MCF 10A (cell line): ENCODE data around the gene MTG2. TPM values are rescaled to one million over a fixed set of nuclear protein-coding genes. Genes with fewer than 3 reads are reported as not detected.

Experiments
- BruUV-seq: library from RNA; stranded (reverse); fragments of 400-500 nt; replicated peaks from 2 replicates; lab custom pipeline; 2021; lab: Mats Ljungman, UMichigan
- CTCF ChIA-PET: fragments of 300-600 bp; sonication (Branson Sonifier 250); formaldehyde crosslinking; extraction: SDS; loops from one replicate; lab custom pipeline; 2021; ENCODE audit warnings: antibody characterized with exemption, inconsistent platforms; lab: Yijun Ruan, JAX
- POLR2A ChIA-PET: fragments of 300-600, 350-650 bp; sonication (Branson Sonifier 250); formaldehyde crosslinking; extraction: SDS; loops from one replicate; lab custom pipeline; 2020; ENCODE audit warnings: antibody characterized with exemption, inconsistent platforms; lab: Yijun Ruan, JAX
- DNase-seq: peaks from one replicate; pipeline ENCODE4 v3.0.0-alpha.2; 2018; ENCODE audit not compliant: unreplicated experiment
- H3K27ac Mint-ChIP-seq: one replicate; pipeline ENCODE4 v1.8.0; 2022; ENCODE audit warnings: mild to moderate bottlenecking, low read depth, mixed read lengths; ENCODE audit not compliant: unreplicated experiment
- H3K27me3 Mint-ChIP-seq: one replicate; pipeline ENCODE4 v1.8.0; 2022; ENCODE audit warnings: mixed read lengths; ENCODE audit not compliant: insufficient read depth, unreplicated experiment
- H3K36me3 Mint-ChIP-seq: one replicate; pipeline ENCODE4 v1.8.0; 2022; ENCODE audit warnings: mild to moderate bottlenecking, moderate library complexity, mixed read lengths; ENCODE audit not compliant: insufficient read depth, unreplicated experiment
- H3K4me1 Mint-ChIP-seq: one replicate; pipeline ENCODE4 v1.8.0; 2022; ENCODE audit warnings: mixed read lengths; ENCODE audit not compliant: insufficient read depth, unreplicated experiment
- H3K4me3 Mint-ChIP-seq: one replicate; pipeline ENCODE4 v1.8.0; 2022; ENCODE audit warnings: mild to moderate bottlenecking, moderate library complexity, mixed read lengths; ENCODE audit not compliant: unreplicated experiment
- H3K9me3 Mint-ChIP-seq: one replicate; pipeline ENCODE4 v1.8.0; 2022; ENCODE audit warnings: mixed read lengths; ENCODE audit not compliant: unreplicated experiment
- intact Hi-C: fragments of 100-400 bp; cut with micrococcal nuclease; formaldehyde crosslinking; loops from 2 replicates; pipeline ENCODE4 v1.14.1; 2022
- total RNA-seq: library from RNA; stranded (reverse); gene quantifications from 2 replicates; pipeline ENCODE4 v1.2.3, GENCODE V29; 2022
- TF ChIP-seq, protein P1 (sequence below): fragments of 200-600 bp; IDR thresholded peaks from one replicate; pipeline ENCODE4 v1.8.0; 2022; ENCODE audit warnings: antibody characterized with exemption, mild to moderate bottlenecking; ENCODE audit not compliant: unreplicated experiment

The MTG2 gene
- total RNA-seq, 1 experiment from 2014 or later: 61.0 TPM

DNA sequence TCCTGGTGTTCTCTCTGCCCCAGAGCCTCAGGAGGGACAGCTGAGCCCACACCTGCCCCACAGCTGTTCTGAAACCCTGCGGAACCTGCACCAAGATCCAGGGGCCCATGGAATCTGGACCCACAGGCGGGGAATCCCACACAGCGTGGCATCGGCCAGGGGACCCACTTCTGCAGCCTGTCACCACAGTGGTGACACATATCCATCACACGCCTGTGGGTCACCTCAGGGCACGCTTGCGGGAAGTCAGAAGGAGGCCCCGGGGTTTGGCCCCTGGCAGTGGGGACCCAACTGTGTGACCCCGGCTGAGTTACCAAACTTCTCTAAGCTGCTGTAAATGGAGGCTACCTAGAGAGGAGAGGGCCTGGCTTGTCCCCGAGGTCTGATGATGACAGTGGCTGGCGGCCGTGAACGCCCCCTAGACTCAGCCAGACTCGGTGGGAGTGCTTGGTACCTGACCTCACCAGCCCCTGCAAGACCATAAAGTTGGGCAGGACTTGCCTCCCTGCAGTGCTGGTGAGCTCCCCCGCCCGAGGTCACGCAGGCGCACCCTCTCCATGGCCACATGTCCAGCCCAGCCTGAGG lies 39.5 kb downstream of the MTG2 start:
- CTCF ChIA-PET: interaction anchor here (0.5 to 1.4 kb wide), 3 partner anchors 12 to 479 kb away, joined by 3 to 4 read pairs (median 3); no protein-coding TSS in a partner anchor
- TF ChIP-seq, protein P1, sequence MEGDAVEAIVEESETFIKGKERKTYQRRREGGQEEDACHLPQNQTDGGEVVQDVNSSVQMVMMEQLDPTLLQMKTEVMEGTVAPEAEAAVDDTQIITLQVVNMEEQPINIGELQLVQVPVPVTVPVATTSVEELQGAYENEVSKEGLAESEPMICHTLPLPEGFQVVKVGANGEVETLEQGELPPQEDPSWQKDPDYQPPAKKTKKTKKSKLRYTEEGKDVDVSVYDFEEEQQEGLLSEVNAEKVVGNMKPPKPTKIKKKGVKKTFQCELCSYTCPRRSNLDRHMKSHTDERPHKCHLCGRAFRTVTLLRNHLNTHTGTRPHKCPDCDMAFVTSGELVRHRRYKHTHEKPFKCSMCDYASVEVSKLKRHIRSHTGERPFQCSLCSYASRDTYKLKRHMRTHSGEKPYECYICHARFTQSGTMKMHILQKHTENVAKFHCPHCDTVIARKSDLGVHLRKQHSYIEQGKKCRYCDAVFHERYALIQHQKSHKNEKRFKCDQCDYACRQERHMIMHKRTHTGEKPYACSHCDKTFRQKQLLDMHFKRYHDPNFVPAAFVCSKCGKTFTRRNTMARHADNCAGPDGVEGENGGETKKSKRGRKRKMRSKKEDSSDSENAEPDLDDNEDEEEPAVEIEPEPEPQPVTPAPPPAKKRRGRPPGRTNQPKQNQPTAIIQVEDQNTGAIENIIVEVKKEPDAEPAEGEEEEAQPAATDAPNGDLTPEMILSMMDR: no peak
- no peaks in the 10 kb centered on the region for H3K4me1 Mint-ChIP-seq
- peaks cover 75% of the 10 kb centered on the region for H3K27me3 Mint-ChIP-seq
- intact Hi-C loops: no loop called here
- H3K9me3 Mint-ChIP-seq: no peaks in the 10 kb centered on the region
- DNase-seq: no peak
- BruUV-seq: no TSS peak
- H3K4me3 Mint-ChIP-seq: no peak overlapping the region
- POLR2A ChIA-PET: no interaction called here
- H3K36me3 Mint-ChIP-seq: no peaks in the 10 kb centered on the region
- no peak overlapping the region for H3K27ac Mint-ChIP-seq

DNA sequence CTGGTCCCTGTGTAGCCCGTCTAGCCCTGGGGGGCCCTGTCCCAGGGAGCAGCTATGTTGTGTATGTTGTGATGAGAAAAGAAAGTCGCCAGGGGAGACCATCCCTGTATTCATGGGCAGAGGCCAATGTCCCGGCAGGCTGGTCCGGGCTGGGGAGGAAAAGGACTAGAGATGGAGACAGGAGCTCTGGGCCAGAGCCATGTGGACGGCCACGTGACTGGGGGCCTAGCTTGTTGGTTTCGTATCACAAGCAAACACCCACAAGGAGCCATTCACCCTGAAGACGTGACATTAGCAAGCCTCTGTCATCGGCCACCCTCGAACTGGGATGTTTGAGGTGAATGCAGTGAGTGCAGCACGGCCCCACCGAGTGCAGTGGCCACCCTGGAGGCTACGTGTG lies 40.1 kb downstream of the MTG2 start:
- TF ChIP-seq, protein P1: no peak
- POLR2A ChIA-PET: no interaction called here
- no peaks in the 10 kb centered on the region for H3K4me1 Mint-ChIP-seq
- no peak overlapping the region for H3K4me3 Mint-ChIP-seq
- BruUV-seq: no TSS peak
- H3K36me3 Mint-ChIP-seq: no peaks in the 10 kb centered on the region
- CTCF ChIA-PET: interaction anchor here (0.5 to 1.4 kb wide), 3 partner anchors 12 to 478 kb away, joined by 3 to 4 read pairs (median 3); no protein-coding TSS in a partner anchor
- no peak for DNase-seq
- intact Hi-C loops: no loop called here
- no peaks in the 10 kb centered on the region for H3K9me3 Mint-ChIP-seq
- peaks cover 76% of the 10 kb centered on the region for H3K27me3 Mint-ChIP-seq
- no peak overlapping the region for H3K27ac Mint-ChIP-seq

DNA sequence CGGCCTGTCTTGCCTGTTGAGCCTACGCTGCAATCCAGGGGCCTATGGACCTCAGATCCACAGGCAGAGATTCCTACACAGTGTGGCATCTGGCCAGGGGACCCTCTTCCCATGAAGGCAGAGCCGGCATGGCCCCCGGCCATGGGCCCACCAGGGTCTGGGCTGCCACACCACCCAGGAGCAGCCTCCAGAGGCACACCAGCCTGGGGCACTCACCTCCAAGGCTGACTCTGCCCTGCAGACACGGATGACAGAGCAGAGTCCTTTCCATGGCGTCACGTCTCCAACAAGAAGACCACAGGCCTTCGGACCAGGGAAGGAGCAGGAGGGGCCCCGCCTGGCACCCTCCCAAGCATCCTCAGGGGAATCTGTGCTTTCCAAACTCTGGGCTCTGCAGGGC lies 40.7 kb downstream of the MTG2 start:
- Mint-ChIP-seq H3K9me3 (no peaks in the 10 kb centered on the region), H3K4me1 (no peaks in the 10 kb centered on the region), H3K27me3 (peaks cover 70% of the 10 kb centered on the region), H3K4me3 (no peak overlapping the region), H3K36me3 (no peaks in the 10 kb centered on the region), H3K27ac (no peak overlapping the region)
- ChIA-PET CTCF (interaction anchor here (1.4 kb wide), 1 partner anchor 15 kb away, joined by 3 read pairs; no protein-coding TSS in a partner anchor), POLR2A (no interaction called here)
- TF ChIP-seq, protein P1: no peak
- intact Hi-C loops: no loop called here
- DNase-seq: no peak
- BruUV-seq: no TSS peak

DNA sequence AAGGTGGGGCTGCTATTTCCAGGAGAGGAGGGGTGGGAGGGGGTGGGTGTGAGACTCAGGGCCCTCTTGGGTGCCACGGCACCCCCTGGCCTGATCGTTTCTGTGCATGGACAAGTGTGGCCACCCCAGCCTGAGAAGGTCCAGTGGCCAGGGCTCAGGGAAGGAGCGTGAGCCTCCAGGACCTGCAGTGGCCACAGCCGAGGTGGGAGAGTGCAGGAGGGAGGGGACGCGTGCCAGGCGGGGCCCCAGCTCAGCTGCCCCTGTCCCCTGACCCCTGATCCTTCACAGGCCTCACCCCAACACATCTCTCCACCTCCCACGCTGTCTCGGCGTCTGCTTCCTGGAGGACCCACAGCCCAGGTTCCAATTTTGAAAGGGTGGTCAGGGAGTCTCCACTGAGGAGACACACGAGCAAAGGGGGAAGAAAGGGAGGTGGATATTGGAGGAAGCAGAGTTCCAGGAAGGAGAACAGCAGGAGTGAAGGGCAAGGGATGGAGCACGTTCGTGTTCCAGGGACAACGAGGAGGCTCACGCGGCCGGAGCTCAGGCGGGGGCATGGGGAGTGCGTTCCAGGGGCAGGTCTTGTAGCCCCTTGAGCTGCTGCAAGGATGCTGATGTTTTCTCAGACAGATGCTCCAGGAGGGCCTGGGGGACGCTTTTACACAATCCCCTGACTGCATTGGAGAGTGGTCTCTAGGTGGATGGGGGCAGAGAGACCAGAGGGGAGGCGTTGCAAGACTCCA lies 41.5 kb downstream of the MTG2 start:
- Mint-ChIP-seq H3K9me3 (no peaks in the 10 kb centered on the region), H3K27ac (no peak overlapping the region), H3K4me1 (no peaks in the 10 kb centered on the region), H3K4me3 (no peak overlapping the region), H3K36me3 (no peaks in the 10 kb centered on the region), H3K27me3 (peaks cover 63% of the 10 kb centered on the region)
- intact Hi-C loops: no loop called here
- DNase-seq: no peak
- ChIA-PET POLR2A (interaction anchor here (0.6 kb wide), 1 partner anchor 37 kb away, joined by 3 read pairs; no protein-coding TSS in a partner anchor), CTCF (no interaction called here)
- TF ChIP-seq, protein P1: no peak
- no TSS peak for BruUV-seq
